DND-41 (cell line): Measurements from ENCODE around the gene ARL5A.

Experiments used
- CTCF ChIP-seq: IDR thresholded peaks from 2 replicates; pipeline ENCODE4 v1.5.1; 2012; ENCODE audit warnings: borderline replicate concordance, low read length, moderate library complexity, mild to moderate bottlenecking; ENCODE audit not compliant: poor library complexity, severe bottlenecking; ENCODE audit errors: extremely low read depth
- EZH2 ChIP-seq: IDR thresholded peaks from 3 replicates; pipeline ENCODE4 v1.6.1; 2012; ENCODE audit warnings: borderline replicate concordance, low read depth, mild to moderate bottlenecking, moderate library complexity, low read length, inconsistent platforms; ENCODE audit not compliant: severe bottlenecking

- TF ChIP-seq EZH2 (no peak), CTCF (no peak)
Measured at GRCh38 chr2:151791545-151791944, 36.7 kb downstream of the ARL5A start.
